Thyroid gland (tissue), 4 donors: ENCODE results near the gene AGAP9.
"Not testable (repeated sequence)": the region's sequence is repeated elsewhere in the genome, so short reads cannot be mapped to it uniquely, and the experiment has no call there.

Experiments
- CTCF ChIP-seq, 6 experiments: fragments of 200-600 bp in 3 of 6; fragments of 450-650 bp in 3 of 6; sonication (generic) in 3 of 6; IDR thresholded peaks; one replicate each; pipeline ENCODE4 v1.5.1; 2016 to 2019; ENCODE audit warnings: antibody characterized with exemption in 6 of 6, mild to moderate bottlenecking in 2 of 6, inconsistent platforms in 1 of 6, moderate library complexity in 1 of 6
- POLR2A ChIP-seq, 2 donors: fragments of 450-650 bp; IDR thresholded peaks; one replicate each; pipeline ENCODE4 v1.6.1; 2017; ENCODE audit warnings: antibody characterized with exemption in 2 of 2, mild to moderate bottlenecking in 2 of 2, moderate library complexity in 1 of 2

GRCh38 chr10:47477078-47477477 lies 46.4 kb downstream of the AGAP9 start:
- TF ChIP-seq POLR2A, CTCF (IDR thresholded peaks at IDR 0.05): not testable (repeated sequence)
